GM11168 (cell line): ENCODE data around the gene MYO1H.
"Not testable (repeated sequence)": the region's sequence is repeated elsewhere in the genome, so short reads cannot be mapped to it uniquely, and the experiment has no call there.

ENCODE experiments used
- in situ Hi-C: fragments of 300-500 bp; cut with MboI; formaldehyde crosslinking; loops from one replicate; pipeline ENCODE4 v1.12.0; 2022; ENCODE audit warnings: low sequenced_read_pairs; ENCODE audit not compliant: unreplicated experiment

The MYO1H gene

GRCh38 chr12:109404841-109405240 is 57.1 kb downstream of the MYO1H start:
- in situ Hi-C loops: not testable (repeated sequence)

- in situ Hi-C loops: not testable (repeated sequence)
Observed at GRCh38 chr12:109406147-109406546, 58.4 kb downstream of the MYO1H start.

GRCh38 chr12:109418848-109419480 is 71.3 kb downstream of the MYO1H start:
- in situ Hi-C loops: no loop called here

- in situ Hi-C loops: no loop called here
Observed at GRCh38 chr12:109421355-109422087, 73.8 kb downstream of the MYO1H start.

GRCh38 chr12:109422251-109422650 is 74.6 kb downstream of the MYO1H start:
- in situ Hi-C loops: no loop called here

GRCh38 chr12:109423392-109423791 is 75.7 kb downstream of the MYO1H start:
- in situ Hi-C loops: no loop called here

GRCh38 chr12:109428037-109428629 is 80.4 kb downstream of the MYO1H start:
- in situ Hi-C loops: no loop called here

- in situ Hi-C loops: not testable (repeated sequence)
Observed at GRCh38 chr12:109428804-109429203, 81.1 kb downstream of the MYO1H start.

- in situ Hi-C loops: no loop called here
Observed at GRCh38 chr12:109430244-109430643, 82.5 kb downstream of the MYO1H start.

GRCh38 chr12:109432431-109432830 is 84.7 kb downstream of the MYO1H start:
- in situ Hi-C loops: no loop called here

GRCh38 chr12:109432842-109433304 is 85.2 kb downstream of the MYO1H start:
- in situ Hi-C loops: no loop called here

- in situ Hi-C loops: no loop called here
Observed at GRCh38 chr12:109433618-109434017, 85.9 kb downstream of the MYO1H start.

- in situ Hi-C loops: no loop called here
Observed at GRCh38 chr12:109434582-109434981, 86.9 kb downstream of the MYO1H start.

GRCh38 chr12:109435428-109436187 is 87.9 kb downstream of the MYO1H start:
- in situ Hi-C loops: no loop called here

GRCh38 chr12:109436188-109436560 is 88.5 kb downstream of the MYO1H start:
- in situ Hi-C loops: no loop called here

- in situ Hi-C loops: no loop called here
Observed at GRCh38 chr12:109439181-109439580, 91.5 kb downstream of the MYO1H start.

GRCh38 chr12:109439951-109440350 is 92.3 kb downstream of the MYO1H start:
- in situ Hi-C loops: not testable (repeated sequence)

GRCh38 chr12:109440851-109441490 is 93.3 kb downstream of the MYO1H start:
- in situ Hi-C loops: no loop called here

GRCh38 chr12:109443794-109444193 is 96.1 kb downstream of the MYO1H start:
- in situ Hi-C loops: no loop called here

- in situ Hi-C loops: no loop called here
Observed at GRCh38 chr12:109444259-109444658, 96.6 kb downstream of the MYO1H start.
